HG02678 (cell line): ENCODE measurements around the gene CHRNA4.
"Not testable (repeated sequence)": the region's sequence is repeated elsewhere in the genome, so short reads cannot be mapped to it uniquely, and the experiment has no call there.

Experiments
- ATAC-seq: cut with Tn5 transposase; IDR thresholded peaks from one replicate; pipeline ENCODE4 v1.9.1; 2021; ENCODE audit warnings: mild to moderate bottlenecking, moderate library complexity; ENCODE audit not compliant: unreplicated experiment

Gene CHRNA4

DNA sequence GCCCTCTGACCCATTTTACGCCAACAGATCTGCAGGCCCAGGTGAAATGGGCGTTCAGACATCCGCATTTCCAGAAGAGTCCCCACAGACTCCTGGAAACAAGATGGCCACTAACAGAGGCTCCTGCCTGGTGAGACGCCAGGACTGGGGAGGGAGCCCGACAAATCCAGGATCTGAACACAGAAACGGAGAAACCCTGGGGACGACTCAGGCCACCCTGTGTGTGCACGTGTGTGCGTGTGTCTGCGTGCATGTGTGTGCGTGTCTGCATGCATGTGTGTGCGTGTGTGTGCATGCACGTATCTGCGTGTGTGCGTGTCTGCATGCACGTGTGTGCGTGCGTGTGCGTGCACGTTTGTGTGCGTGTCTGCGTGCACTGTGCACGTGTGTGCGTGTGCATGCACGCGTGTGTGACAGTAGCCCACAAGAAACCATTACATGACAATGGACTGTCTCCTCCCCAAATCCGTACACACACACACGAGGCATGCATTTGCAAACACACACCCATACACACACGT, 24.9 kb downstream of the CHRNA4 start:
- ATAC-seq = no peak

DNA sequence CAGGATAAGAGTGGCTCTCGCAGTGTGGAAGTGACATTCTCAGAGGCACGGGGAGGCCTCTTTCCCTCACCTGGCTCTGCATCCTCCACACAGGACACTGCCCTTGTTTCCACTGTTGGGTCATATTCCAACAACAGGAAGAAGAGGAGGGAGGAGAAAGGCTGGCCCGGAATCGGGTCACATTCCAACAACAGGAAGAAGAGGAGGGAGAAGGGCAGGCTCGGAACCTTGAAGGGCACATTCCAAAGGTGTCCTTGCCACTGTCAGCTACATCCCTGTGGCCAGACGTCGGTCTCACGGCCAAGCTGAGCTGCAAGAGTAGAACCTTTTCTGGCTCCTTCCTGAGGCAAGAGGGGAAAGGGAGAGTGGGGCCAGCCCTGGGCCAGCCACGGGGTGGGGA, 25.4 kb downstream of the CHRNA4 start:
- ATAC-seq = no peak

DNA sequence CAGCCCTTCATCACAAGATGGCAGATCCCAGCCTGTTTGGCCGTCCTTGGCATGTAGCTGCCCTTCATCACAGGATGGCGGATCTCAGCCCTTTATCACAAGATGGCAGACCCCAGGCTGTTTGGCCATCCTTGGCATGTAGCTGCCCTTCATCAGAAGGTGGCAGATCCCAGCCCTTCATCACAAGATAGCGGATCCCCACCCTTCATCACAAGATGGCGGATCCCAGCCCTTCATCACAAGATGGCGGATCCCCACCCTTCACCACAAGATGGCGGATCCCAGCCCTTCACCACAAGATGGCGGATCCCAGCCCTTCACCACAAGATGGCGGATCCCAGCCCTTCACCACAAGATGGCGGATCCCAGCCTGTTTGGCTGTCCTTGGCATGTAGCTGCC, 26.1 kb downstream of the CHRNA4 start:
- ATAC-seq = not testable (repeated sequence)

DNA sequence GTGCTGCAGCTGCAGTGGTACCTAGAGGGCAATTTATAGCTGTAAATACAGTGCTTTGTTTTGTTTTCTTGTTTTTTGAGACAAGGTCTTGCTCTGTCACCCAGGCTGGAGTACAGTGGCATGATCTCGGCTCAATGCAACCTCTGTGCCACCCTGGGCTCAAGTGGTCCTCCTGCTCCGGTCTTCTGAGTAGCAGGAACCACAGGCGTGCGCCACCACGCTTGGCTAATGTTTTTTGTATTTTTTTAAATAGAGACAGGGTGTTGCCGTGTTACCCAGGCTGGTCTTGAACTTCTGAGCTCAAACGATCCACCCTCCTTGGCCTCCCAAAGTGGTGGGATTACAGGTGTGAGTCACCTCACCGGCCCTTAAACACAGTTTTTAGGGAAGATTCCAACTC, 26.8 kb downstream of the CHRNA4 start:
- ATAC-seq = no peak

DNA sequence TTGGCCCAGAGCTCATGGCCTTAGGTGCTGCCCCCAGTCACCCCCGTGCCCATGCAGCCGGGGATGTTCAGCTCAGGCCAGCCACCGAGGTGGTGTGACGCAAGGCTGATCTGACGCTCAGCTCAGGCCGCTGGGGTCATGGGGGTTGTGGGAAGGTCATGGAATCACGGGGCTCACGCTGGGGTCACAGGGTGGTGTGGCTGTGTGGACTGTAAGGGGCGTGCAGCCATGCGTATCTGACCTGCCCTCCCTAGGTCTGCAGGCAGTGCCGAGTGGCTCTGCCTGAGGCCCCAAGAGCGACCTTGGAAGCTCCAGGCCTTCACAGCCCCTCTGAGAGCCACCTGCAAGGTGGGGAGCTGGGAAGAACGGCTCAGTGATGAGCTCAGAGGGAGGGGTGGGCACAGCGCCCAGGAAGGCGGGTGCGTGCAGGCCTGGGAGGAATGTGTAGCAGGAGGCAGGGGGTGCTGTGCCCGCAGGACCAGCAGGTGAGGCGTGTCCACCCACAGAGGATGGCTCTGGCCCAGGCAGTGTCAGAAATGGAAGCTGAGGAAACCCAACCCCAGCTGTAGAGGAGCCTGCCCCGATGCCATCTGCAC, 27.8 kb downstream of the CHRNA4 start:
- no peak for ATAC-seq

DNA sequence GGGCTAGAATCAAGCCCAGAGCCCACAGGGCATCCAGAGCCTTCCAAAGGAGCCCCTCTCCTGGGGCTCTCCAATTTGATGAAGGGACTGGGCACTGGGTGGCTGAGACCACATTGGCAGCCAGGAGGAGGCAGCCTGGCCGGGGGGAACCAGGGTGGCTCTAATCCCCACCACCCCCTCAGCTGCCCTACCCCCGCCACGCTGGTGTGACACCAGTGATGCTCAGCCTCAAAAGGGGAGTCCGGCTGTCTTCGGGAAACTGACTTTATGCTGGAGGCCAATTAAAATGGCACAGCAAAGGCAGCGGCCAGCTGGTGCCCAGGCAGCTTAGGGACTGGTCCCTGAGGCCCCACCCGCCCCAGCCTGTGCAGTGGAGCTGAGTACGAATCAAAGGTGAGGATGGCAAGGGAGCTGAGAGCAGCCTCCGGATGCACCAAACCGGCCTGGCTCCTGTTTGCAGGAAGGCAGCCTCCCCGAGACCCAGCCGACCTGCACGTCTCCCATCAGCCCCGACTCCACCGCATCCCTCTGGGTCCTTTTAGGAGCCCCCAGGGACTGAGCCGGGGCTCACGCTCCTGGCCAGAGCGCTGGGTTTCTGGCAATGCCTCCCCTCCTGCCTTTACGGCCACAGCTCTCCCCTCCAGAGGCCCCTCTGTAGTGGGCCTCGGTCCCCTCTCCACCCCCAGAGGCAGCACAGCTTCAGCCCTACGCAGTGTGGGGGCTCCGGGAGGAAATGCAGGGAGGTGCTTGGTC, 28.5 kb downstream of the CHRNA4 start:
- ATAC-seq = no peak

DNA sequence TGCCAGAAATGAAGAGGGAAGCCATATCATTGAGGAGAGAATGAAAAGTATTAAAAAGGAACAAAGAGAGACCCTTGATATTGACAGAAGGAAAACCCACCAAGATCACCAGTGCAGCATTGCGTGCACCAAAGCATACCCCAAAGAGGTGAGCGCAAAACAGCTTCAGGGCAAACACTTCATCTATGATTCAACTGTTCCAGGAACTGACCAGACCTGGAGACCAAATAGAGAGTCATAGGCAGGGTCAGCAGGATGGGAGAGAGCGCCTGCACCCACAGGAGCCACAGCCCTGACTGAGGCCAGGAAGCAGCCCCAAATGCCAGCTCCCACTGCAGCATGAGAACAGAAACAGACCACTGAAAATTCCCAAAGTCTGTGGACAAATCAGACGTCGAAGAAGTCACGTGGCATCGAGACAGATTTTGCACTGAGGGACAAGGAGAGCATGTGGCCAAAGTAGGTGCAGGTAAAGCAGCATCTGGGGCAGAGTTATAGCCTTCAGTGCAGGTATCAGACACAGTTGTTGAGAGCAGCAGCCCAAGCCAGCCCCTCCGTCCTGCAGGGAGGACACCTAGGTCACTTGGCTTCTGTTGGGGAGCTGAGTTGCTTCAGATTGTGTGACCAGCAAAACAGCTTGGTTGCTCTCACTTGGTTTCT, 29.3 kb downstream of the CHRNA4 start:
- no peak for ATAC-seq

DNA sequence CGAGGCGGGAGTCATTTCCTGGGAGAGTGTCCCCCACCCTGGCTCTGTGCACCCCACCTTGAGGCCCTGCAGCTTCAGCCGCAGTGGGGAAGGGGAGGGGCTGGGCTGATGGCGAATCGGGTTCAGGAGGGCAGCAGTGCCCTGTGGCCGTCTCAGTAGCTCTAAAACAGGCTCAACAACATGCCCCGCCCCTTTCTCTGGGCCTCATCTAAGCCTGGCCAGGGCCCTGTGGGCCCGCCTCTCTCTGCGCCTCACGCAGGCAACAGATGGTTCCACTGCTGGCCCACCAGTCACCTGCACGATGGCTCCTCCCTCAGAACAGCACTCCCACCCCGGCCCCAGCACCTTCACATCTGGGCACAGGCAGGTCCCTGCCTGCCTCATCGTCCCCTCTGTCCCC, 30.2 kb downstream of the CHRNA4 start:
- ATAC-seq = no peak

DNA sequence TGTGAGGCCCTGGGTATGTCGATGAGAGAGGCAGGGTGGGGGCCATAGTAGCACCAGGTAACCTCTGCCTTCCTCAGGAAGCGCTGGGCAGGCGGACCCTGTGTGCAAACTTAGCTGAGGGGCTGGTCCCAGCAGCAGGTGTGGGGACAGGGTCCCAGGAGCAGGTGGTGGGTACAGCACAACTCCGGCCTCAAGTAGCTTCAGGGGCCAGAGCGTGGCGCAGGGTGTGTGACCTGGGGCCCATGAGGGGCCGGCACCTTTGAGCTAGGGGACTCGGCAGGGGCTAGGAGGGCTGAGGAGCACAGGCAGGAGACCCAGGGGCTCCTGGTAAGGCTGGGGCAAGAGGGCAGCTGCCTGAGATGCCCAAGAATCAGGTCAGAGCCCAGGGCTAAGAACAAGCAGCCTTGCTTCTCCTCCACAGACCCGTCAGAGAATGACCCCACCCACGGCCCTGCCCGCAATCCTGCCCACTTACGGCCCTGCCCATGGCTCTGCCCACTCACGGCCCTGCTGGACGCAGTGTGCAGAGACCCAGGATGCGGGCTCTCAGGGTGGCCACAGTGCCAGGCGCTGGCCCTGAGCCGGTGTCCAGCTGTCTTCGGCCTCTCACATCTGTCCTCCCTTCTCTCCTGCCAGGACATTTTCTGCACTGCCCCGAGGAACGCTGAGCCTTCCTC, 30.9 kb downstream of the CHRNA4 start:
- no peak for ATAC-seq

DNA sequence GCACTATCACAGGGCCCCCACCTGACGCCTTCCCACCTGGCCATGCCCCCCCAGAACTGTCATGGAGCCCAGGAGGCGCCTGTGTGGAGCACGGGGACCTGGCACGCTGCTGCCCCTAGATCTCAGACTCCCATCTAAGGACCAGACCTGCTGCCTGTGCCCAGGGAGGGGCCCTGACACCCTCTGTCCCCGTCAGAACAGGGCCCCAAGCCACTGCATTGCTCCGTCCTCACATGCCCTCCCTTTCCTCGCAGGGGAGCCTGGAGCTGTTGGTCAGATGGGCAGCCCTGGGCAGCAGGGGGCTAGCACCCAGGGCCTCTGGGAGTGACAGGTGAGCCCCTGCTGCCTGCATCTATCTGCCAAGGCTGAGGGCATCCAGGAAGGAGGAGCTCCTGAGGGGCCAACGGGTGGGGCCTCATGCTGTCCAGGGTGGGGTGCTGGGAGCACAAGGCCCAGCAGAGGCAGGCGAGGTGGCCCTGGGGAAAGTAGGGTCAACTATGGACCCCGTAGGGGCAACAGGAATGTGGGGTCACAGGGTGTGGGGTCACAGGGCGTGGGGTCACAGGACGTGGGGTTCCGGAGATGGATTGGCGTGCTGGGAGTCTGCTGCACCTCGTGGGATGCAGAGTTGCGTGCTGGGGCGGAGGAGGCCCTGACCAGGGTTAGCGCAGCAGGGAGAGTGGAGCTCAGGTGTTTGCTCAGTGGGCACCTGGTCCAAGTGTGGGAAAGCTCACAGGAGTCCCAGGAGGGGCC, 31.6 kb downstream of the CHRNA4 start:
- ATAC-seq = no peak

DNA sequence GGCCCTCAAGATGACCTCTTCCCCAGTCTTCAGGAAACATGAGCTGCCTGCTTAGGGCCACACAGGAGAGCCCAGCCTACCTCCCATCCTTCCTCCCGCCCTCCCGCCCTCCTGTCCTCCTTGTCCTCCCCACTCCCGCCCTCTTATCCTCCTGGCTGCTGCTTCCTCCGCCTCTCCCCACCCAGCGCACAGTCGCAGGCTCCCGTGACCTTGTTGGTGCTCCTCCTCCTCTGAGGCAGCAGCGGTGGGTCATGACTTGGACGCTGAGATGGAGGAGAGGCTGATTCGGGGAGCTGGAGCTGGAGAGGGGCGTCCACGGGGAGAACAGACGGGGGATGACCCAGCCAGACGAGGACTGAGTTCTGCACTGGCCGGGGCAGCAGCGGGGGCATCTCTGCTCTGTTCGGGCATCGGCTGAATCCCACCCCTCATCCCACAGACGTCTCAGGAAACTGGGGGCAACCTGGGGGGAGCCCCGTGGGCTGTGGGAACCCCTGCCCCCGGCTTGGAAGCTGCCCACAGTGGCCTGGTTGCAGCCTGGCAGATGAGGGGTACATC, 32.4 kb downstream of the CHRNA4 start:
- no peak for ATAC-seq

DNA sequence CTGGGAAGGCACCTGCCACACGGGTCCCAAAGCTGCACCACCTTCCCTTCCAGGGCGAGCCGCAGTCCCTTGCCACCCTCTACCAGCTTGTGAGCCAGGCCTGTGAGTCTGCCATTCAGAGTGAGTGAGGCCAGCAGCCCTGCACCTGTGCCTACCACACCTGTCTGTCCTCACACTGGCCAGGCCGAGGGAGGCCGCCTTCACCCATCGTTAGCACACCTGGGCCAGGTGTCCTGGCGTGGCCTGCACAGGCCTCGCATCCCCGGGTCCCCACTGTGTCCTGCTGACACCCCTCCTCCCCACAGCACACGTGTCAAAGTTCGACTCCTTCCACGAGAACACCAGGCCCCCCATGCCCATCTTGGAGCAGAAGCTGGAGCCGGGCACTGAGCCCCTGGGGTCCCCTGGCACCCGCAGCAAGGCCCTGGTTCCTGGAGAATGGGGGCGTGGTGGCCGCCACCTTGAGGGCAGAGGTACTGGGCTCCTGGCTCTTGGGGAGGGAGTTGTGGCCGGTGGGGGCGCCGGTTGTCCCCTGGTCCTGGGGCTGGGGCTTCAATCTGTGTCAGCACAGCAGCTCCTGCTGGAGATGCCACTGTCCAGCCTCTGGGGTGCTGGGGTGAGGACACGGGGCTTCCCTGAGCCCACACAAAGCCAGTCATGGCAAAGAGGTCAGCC, 33.0 kb downstream of the CHRNA4 start:
- ATAC-seq = no peak

DNA sequence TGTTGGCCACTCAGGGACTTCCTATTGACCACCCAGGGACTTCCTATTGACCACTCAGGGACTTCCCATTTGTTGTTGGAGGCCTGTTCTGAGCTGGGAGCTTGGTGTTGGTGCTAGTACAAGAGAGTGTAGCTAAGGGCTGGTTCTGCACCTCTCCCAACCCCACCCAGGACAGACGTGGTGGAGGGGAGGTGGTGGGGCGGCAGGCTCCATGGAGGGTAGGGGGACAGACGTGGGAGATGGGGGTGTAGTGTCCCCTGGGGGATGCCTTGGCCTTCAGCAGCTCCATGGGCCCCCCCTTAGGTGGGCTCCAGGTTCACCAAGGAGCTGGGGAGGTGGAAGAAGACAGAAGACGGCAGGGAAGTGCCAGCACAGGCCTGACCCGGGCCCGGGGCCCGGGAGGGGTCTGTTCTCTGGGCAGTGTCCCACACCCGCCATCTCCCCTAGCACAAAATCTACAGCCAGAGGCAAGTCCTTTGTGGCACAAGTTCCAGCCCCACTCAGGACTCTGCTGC, 33.9 kb downstream of the CHRNA4 start:
- ATAC-seq = no peak

DNA sequence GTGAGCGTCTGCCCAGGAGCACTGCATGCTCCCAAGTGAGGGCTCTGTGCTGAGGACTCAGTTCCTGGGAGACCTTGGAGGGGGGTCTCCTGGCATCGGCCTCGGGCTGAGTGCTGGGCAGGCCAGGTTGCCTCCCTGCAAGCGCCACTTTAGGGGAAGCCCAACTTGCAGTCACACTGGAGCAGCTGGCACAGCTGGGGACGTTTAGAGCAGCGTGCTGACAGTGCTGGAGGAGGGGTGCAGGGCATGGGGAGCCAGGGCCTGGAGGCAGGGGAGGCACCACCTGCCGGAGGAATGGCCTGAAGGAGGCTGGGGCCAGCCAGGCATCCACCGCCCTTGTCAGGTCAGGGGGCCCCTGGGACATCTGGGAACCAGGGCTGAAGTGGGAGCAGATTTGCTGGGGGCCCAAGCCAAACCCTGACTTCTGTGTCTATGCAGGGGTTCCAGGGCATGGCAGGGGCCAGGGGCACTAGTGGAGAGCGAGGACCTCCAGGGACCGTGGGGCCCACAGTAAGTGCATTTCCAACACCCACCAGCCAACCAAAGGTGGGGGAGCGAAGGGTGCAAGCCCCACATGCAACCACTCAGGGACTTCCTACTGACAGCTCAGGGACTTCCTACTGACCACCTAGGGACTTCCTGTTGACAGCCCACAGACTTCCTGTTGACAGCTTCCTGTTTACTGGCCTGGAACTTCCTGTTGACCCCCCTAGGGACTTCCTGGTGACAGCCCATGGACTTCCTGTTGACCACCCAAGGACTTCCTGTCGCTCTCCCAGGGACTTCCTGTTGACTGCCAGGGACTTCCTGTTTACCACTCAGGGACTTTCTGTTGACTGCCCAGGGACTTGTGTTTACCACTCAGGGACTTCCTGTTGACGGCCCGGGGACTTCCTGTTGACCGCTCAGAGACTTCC, 34.6 kb downstream of the CHRNA4 start:
- no peak for ATAC-seq

DNA sequence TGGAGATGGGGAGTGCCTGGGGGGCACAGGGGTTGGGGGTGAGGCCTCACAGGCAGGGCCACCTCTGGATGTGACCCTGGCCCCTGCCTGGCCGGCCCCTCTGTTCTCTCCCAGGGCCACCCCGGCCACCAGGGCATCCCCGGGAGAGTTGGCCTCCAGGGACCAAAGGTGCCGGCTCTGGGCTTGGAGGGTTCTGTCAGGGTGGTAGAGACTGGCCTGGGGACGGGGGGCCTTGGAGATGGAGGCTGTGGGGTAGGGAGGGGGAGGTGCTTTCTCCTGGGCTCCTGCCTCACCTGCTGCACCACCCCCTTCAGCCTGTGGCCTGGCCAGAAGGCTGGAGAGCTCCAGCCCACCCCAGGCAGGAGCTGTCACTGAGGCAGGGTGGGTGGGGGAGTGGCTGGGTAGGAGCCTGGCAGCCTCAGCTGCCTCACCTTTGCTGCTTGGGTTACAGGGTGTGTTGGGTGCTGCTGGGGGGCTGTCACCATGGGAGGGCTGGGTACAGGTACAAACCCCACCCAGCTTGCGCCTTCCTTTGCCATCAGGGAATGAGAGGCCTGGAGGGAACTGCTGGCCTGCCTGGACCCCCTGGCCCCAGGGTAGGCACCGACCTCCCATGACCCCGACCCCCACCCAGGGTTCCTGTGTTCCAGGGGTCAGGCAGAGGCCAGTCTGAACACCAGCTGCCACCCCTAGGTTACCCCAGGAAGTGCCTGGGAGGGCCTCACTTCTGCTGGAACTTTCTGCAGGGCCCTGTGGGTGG, 35.4 kb downstream of the CHRNA4 start:
- no peak for ATAC-seq

DNA sequence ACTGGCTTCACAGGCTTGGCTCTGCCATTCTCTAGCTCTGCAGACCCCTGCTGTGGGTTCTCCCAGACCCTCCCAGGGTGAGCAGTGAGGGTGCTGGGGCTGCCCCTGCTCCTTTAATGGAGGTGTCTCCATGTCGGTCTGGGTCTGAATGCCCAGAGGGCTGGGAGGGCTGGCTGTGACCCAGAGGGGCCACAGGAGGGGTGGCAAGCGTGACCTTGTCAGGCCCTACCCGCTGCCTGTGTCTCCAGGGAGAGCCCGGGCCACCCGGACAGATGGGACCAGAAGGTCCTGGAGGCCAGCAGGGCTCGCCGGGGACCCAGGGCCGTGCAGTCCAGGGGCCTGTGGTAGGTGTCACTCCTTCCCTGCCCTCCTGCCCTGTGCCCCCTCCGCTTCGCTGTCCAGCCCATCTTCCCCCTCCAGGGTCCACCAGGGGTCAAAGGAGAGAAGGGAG, 36.1 kb downstream of the CHRNA4 start:
- no peak for ATAC-seq

DNA sequence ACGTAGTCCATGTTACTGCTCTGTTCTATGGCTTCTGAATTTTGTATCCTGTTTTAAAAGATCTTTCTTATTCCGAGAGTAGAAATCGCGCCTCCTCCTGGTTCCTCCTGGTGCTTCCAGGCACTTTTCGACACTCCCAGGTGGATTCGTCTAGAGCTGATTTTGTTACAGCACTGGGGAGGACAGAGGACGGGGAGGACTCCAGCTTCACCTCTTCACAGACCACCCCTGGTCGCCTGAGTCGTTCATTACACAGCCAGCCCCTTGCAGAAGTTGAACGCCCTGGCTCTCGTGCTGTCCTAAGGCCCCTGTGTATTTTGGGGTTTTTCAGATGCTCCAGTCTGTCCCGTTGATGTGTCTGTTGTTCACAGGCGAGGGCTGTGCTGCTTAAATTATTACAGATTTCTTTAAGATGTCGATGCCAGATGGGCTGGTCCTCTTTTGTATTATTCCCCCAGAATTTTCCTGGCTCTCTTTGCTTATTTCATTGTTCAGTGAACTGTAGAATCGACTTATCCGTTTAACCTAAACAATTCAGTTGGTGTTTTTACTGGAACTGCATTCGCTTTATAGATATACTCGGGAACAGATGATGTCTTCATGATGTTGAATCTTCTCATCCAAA, 37.7 kb downstream of the CHRNA4 start:
- ATAC-seq = no peak

DNA sequence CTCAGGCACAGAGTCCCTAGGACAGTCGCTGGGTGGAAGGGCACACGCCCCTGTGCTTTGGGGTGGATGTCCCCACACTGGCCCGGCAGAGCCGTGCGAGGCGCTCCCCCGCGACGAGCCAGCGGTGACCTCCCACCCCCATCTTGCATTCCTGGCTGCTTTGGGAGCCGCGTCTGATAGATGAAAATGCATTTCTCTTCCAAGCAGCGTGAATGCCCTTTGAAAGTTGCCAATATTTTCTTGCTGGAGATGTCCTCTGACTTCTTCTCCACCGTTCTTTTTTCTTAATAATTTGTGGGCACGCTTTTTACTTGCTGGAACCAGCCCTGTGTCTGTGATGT, 38.2 kb downstream of the CHRNA4 start:
- ATAC-seq = no peak
